Upper lobe of left lung (tissue), 4 donors: ENCODE results near the gene PSMA7.

Experiments used
- EP300 ChIP-seq, 4 donors: sonication (generic); formaldehyde crosslinking; IDR thresholded peaks; one replicate each; pipeline ENCODE4 v1.5.1; 2017; ENCODE audit warnings: antibody characterized with exemption in 4 of 4, control low read depth in 2 of 4
- POLR2A ChIP-seq, 4 donors: fragments of 450-650 bp; IDR thresholded peaks; one replicate each; pipeline ENCODE4 v1.5.1; 2016 to 2017; ENCODE audit warnings: antibody characterized with exemption in 4 of 4, mild to moderate bottlenecking in 2 of 4
- POLR2AphosphoS5 ChIP-seq, 2 donors: sonication (generic); formaldehyde crosslinking; IDR thresholded peaks; one replicate each; pipeline ENCODE4 v1.5.1; 2017; ENCODE audit warnings: antibody characterized with exemption in 2 of 2
- TF ChIP-seq, protein P1 (sequence below), 6 experiments: fragments of 450-650 bp in 4 of 6; fragments of 200-600 bp in 2 of 6; sonication (generic) in 2 of 6; IDR thresholded peaks; one replicate each; pipeline ENCODE4 v1.5.1; 2016 to 2019; ENCODE audit warnings: antibody characterized with exemption in 6 of 6

- TF ChIP-seq, protein P1, sequence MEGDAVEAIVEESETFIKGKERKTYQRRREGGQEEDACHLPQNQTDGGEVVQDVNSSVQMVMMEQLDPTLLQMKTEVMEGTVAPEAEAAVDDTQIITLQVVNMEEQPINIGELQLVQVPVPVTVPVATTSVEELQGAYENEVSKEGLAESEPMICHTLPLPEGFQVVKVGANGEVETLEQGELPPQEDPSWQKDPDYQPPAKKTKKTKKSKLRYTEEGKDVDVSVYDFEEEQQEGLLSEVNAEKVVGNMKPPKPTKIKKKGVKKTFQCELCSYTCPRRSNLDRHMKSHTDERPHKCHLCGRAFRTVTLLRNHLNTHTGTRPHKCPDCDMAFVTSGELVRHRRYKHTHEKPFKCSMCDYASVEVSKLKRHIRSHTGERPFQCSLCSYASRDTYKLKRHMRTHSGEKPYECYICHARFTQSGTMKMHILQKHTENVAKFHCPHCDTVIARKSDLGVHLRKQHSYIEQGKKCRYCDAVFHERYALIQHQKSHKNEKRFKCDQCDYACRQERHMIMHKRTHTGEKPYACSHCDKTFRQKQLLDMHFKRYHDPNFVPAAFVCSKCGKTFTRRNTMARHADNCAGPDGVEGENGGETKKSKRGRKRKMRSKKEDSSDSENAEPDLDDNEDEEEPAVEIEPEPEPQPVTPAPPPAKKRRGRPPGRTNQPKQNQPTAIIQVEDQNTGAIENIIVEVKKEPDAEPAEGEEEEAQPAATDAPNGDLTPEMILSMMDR (IDR thresholded peaks at IDR 0.05) = no peak
- TF ChIP-seq POLR2A (IDR thresholded peaks at IDR 0.05) (no peak), POLR2AphosphoS5 (IDR thresholded peaks at IDR 0.05) (no peak), EP300 (IDR thresholded peaks at IDR 0.05) (no peak)
These were observed 728 bp downstream of the PSMA7 start for GRCh38 chr20:62142252-62143080.
